COLO668 (cell line): ENCODE data around the gene SHCBP1.
A peak's percentile ranks its signal among the peaks of the same experiment; 100 is the strongest.
"Not testable (repeated sequence)": the region's sequence is repeated elsewhere in the genome, so short reads cannot be mapped to it uniquely, and the experiment has no call there.

Experiments used
- DNase-seq: peaks from one replicate; lab custom pipeline; 2025; ENCODE audit not compliant: unreplicated experiment; lab: John Stamatoyannopoulos, UW

The SHCBP1 gene

GRCh38 chr16:46621006-46621933 lies at the start of gene SHCBP1:
TSS of gene SHCBP1 (minus strand) at chr16:46621379. CDS start at chr16:46621359, 20 bp downstream.
- peak; percentile 89 for DNase-seq

GRCh38 chr16:46662123-46662522 lies 40.9 kb upstream of the SHCBP1 start:
- no peak for DNase-seq

GRCh38 chr16:46658925-46659324 lies 37.7 kb upstream of the SHCBP1 start:
- DNase-seq, result no peak

- no peak for DNase-seq
These were observed 30.1 kb upstream of the SHCBP1 start for GRCh38 chr16:46651305-46651704.

- no peak for DNase-seq
These were observed 29.1 kb upstream of the SHCBP1 start for GRCh38 chr16:46650254-46650623.

GRCh38 chr16:46649588-46650253 lies 28.5 kb upstream of the SHCBP1 start:
- no peak for DNase-seq

GRCh38 chr16:46648656-46649055 lies 27.5 kb upstream of the SHCBP1 start:
- DNase-seq, result no peak

- no peak for DNase-seq
These were observed 18.1 kb upstream of the SHCBP1 start for GRCh38 chr16:46638947-46639925.

- peak; percentile 29 for DNase-seq
These were observed 11.9 kb upstream of the SHCBP1 start for GRCh38 chr16:46632778-46633733.

GRCh38 chr16:46629331-46630219 lies 8.4 kb upstream of the SHCBP1 start:
- DNase-seq, result no peak

DNA sequence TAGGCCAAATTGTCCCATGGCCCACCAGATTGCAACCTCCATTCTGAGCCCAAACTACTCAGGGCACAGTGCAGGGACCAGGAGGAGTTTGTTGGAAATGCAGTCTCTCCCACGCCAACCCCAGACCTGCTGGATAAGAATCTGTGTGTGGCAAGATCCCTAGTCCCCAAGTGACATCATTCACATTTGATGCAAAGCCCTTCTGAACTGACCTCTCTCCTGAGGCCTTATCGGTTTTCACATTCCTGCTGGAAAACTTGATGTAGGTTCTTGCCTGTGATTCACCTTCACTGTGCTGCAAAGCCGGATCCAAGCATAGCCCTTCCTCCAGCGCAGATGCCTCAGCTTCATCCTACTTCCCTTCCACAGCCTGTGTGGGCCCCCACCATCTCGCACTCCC lies 6.6 kb upstream of the SHCBP1 start:
- DNase-seq, result no peak

- DNase-seq, result not testable (repeated sequence)
These were observed 5.5 kb upstream of the SHCBP1 start for GRCh38 chr16:46626681-46627080.

GRCh38 chr16:46624862-46625261 lies 3.7 kb upstream of the SHCBP1 start:
- DNase-seq, result not testable (repeated sequence)

GRCh38 chr16:46623707-46624106 lies 2.5 kb upstream of the SHCBP1 start:
- DNase-seq, result not testable (repeated sequence)

DNA sequence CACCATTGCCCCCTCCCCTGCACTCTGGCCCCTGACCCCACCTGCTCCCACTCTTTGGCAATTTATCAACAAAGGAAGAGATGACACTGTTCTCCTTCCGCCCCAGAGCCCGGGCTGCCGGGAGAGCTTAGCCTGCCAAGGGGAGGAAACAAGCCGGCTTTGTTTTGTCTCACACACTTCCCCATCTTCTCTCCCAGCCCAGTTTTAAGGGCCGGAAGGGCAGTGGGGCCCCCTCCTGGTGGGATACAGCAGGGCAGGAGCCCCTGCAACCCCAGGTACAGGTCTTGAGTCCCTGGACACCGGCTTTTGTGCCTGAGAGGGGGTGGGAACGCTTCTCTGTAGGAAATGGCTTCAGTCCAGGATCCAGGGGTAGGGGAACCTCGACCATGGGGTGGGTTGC lies 2.1 kb upstream of the SHCBP1 start:
- DNase-seq, result not testable (repeated sequence)

- DNase-seq, result no peak
These were observed 926 bp upstream of the SHCBP1 start for GRCh38 chr16:46621934-46622676.

- DNase-seq, result no peak
These were observed 743 bp downstream of the SHCBP1 start for GRCh38 chr16:46620266-46621005.

GRCh38 chr16:46618516-46618915 lies 2.7 kb downstream of the SHCBP1 start:
- no peak for DNase-seq
